ENCODE data around the gene WNT7B.
A peak's percentile ranks its signal among the peaks of the same experiment; 100 is the strongest.

The WNT7B gene

GRCh38 chr22:45885171-45885840 lies 91.7 kb downstream of the WNT7B start:
- no peak for DNase-seq

- DNase-seq = no peak
Observed at GRCh38 chr22:45884201-45885062, 92.5 kb downstream of the WNT7B start.

GRCh38 chr22:45883811-45884170 lies 93.2 kb downstream of the WNT7B start:
- DNase-seq = no peak

GRCh38 chr22:45882881-45883810 lies 93.8 kb downstream of the WNT7B start:
- DNase-seq = no peak

- DNase-seq = no peak
Observed at GRCh38 chr22:45881524-45881875, 95.5 kb downstream of the WNT7B start.

- no peak for DNase-seq
Observed at GRCh38 chr22:45880716-45881523, 96.0 kb downstream of the WNT7B start.

GRCh38 chr22:45880091-45880715 lies 96.8 kb downstream of the WNT7B start:
- no peak for DNase-seq

- DNase-seq = no peak
Observed at GRCh38 chr22:45879552-45879949, 97.4 kb downstream of the WNT7B start.

GRCh38 chr22:45878901-45879551 lies 97.9 kb downstream of the WNT7B start:
- no peak for DNase-seq

GRCh38 chr22:45878051-45878781 lies 98.7 kb downstream of the WNT7B start:
- peak in 1 of 2 experiments; percentile 25 for DNase-seq

GRCh38 chr22:45877651-45878050 lies 99.3 kb downstream of the WNT7B start:
- DNase-seq = no peak

GRCh38 chr22:45877036-45877380 lies 100.0 kb downstream of the WNT7B start:
- no peak for DNase-seq

- DNase-seq = no peak
Observed at GRCh38 chr22:45876136-45877035, 100.6 kb downstream of the WNT7B start.

- DNase-seq = no peak
Observed at GRCh38 chr22:45872659-45873263, 104.2 kb downstream of the WNT7B start.

- DNase-seq = no peak
Observed at GRCh38 chr22:45871721-45872120, 105.2 kb downstream of the WNT7B start.

Data from NCI-H446 (cell line).